HepG2 (cell line): Measurements from ENCODE around the gene ANKRD53. TPM values are rescaled to one million over a fixed set of nuclear protein-coding genes. Genes with fewer than 3 reads are reported as not detected.

Source experiments
- ARNT2 ChIP-seq: sonication (generic); formaldehyde crosslinking; IDR thresholded peaks from 2 replicates; pipeline ENCODE4 v1.8.0; 2022; ENCODE audit warnings: mild to moderate bottlenecking, low read depth, missing genetic modification reagents, moderate library complexity
- ATF4 ChIP-seq, 2 experiments: fragments of 450-650 bp in 1 of 2; sonication (generic) in 1 of 2; formaldehyde crosslinking; IDR thresholded peaks; 2 replicates each; pipeline versions ENCODE4 v1.5.0 to v1.8.0; 2020 to 2022; ENCODE audit warnings: mild to moderate bottlenecking in 1 of 2, missing genetic modification reagents in 1 of 2
- CCAR2 ChIP-seq: fragments of 200-400 bp; formaldehyde crosslinking; optimal IDR thresholded peaks from 2 replicates; pipeline ENCODE3; 2018; ENCODE audit warnings: low read depth, mild to moderate bottlenecking, low read length, moderate library complexity
- EED ChIP-seq: sonication (generic); formaldehyde crosslinking; IDR thresholded peaks from 2 replicates; pipeline ENCODE4 v1.5.0; 2020; ENCODE audit warnings: mild to moderate bottlenecking, missing genetic modification reagents
- HOXD1 ChIP-seq: sonication (generic); formaldehyde crosslinking; IDR thresholded peaks from 2 replicates; pipeline ENCODE4 v1.5.0; 2020; ENCODE audit warnings: missing genetic modification reagents
- IRF9 ChIP-seq: sonication (generic); formaldehyde crosslinking; IDR thresholded peaks from 2 replicates; pipeline ENCODE4 v1.8.0; 2022; ENCODE audit warnings: missing genetic modification reagents, mild to moderate bottlenecking, borderline replicate concordance
- LBX2 ChIP-seq: sonication (generic); formaldehyde crosslinking; IDR thresholded peaks from 2 replicates; pipeline ENCODE4 v1.5.0; 2020; ENCODE audit warnings: missing genetic modification reagents, mild to moderate bottlenecking, borderline replicate concordance
- SATB2 ChIP-seq: sonication (generic); formaldehyde crosslinking; IDR thresholded peaks from 2 replicates; pipeline ENCODE4 v1.5.0; 2020; ENCODE audit warnings: missing genetic modification reagents
- TCF7L2 ChIP-seq: IDR thresholded peaks from 2 replicates; pipeline ENCODE4 v1.6.1; 2011; ENCODE audit warnings: mild to moderate bottlenecking, low read depth, low read length, moderate library complexity
- THAP9 ChIP-seq: sonication (generic); formaldehyde crosslinking; IDR thresholded peaks from 2 replicates; pipeline ENCODE4; 2020; ENCODE audit warnings: missing genetic modification reagents, mild to moderate bottlenecking, borderline replicate concordance
- TIGD3 ChIP-seq: sonication (generic); formaldehyde crosslinking; IDR thresholded peaks from 2 replicates; pipeline ENCODE4 v1.5.1; 2020; ENCODE audit warnings: mild to moderate bottlenecking, missing genetic modification reagents, borderline replicate concordance
- YY1 ChIP-seq: IDR thresholded peaks from 2 replicates; pipeline ENCODE4 v1.6.1; 2011; ENCODE audit warnings: low read length, low read depth, moderate library complexity, mild to moderate bottlenecking; ENCODE audit not compliant: insufficient read depth, insufficient replicate concordance
- ZBTB4 ChIP-seq: sonication (generic); formaldehyde crosslinking; IDR thresholded peaks from 2 replicates; pipeline ENCODE4 v1.4.0; 2020; ENCODE audit warnings: missing genetic modification reagents, mild to moderate bottlenecking, borderline replicate concordance
- ZNF570 ChIP-seq: sonication (generic); formaldehyde crosslinking; IDR thresholded peaks from 2 replicates; pipeline ENCODE4 v1.4.0; 2020; ENCODE audit warnings: mild to moderate bottlenecking, missing genetic modification reagents, borderline replicate concordance
- polyA plus RNA-seq, 8 experiments: library from polyadenylated mRNA; depleted of rRNA in 3 of 8; stranded (reverse) in 7 of 8; unstranded in 1 of 8; fragments of >200 nt; fragmentation: Illumina TruSeq in 4 of 8; extraction: Trizol in 4 of 8; gene quantifications; 2 replicates each; pipeline versions ENCODE4 v1.2.1 to v1.2.3, GENCODE V29; 2011 to 2016; ENCODE audit warnings: low read depth in 4 of 8, missing spikeins in 1 of 8, mixed read lengths in 1 of 8; ENCODE audit not compliant: insufficient read depth in 1 of 8
- total RNA-seq, 5 experiments: library from RNA; depleted of rRNA; stranded (reverse); fragments of >200 nt; fragmentation: Illumina TruSeq; extraction: Trizol; gene quantifications; 2 replicates each; pipeline ENCODE4 v1.2.3, GENCODE V29; 2016; ENCODE audit warnings: low read depth in 1 of 5

The ANKRD53 gene
- total and polyA plus RNA-seq, 2 of the 13 experiments (the other 11 are each of a cell fraction or from before 2014, with no cell fraction given): 0.15 TPM; not detected in 1

- TF ChIP-seq LBX2 (CRISPR knock-in tag) (no peak), TIGD3 (CRISPR knock-in tag) (no peak), ATF4 (CRISPR knock-in tag; IDR thresholded peaks at IDR 0.05) (no peak), IRF9 (CRISPR knock-in tag) (0 out of 2 replicates have a peak, but pooled peaks have one; percentile 41), EED (CRISPR knock-in tag) (0 out of 2 replicates have a peak, but pooled peaks have one; percentile 63), YY1 (peak; percentile 33), ZNF570 (no peak), SATB2 (CRISPR knock-in tag) (no peak), TCF7L2 (no peak), THAP9 (CRISPR knock-in tag) (no peak), HOXD1 (peak; percentile 41; the same call in 1 of the 2 replicates), CCAR2 (no peak), ARNT2 (CRISPR knock-in tag) (0 out of 2 replicates have a peak, but pooled peaks have one; percentile 20), ZBTB4 (CRISPR knock-in tag) (peak; percentile 26; the same call in 1 of the 2 replicates)
These were observed 13.6 kb upstream of the ANKRD53 start (continued) for GRCh38 chr2:70964596-70965386.
